Glomerular endothelial cell (primary cell): Measurements from ENCODE around the gene ALG9. TPM values are rescaled to one million over a fixed set of nuclear protein-coding genes. Genes with fewer than 3 reads are reported as not detected.
"Not testable (repeated sequence)": the region's sequence is repeated elsewhere in the genome, so short reads cannot be mapped to it uniquely, and the experiment has no call there.

ENCODE experiments used
- DNase-seq: peaks from one replicate; pipeline ENCODE4 v3.0.0-alpha.2; 2011; ENCODE audit warnings: low read depth, low spot score; ENCODE audit errors: extremely low read depth
- total RNA-seq: library from RNA; depleted of rRNA; stranded (reverse); fragments of >200 nt; gene quantifications from 2 replicates; pipeline ENCODE4 v1.2.3, GENCODE V29; 2015

ALG9 gene
- total RNA-seq, 1 donor from 2014 or later = 22.7 TPM

DNA sequence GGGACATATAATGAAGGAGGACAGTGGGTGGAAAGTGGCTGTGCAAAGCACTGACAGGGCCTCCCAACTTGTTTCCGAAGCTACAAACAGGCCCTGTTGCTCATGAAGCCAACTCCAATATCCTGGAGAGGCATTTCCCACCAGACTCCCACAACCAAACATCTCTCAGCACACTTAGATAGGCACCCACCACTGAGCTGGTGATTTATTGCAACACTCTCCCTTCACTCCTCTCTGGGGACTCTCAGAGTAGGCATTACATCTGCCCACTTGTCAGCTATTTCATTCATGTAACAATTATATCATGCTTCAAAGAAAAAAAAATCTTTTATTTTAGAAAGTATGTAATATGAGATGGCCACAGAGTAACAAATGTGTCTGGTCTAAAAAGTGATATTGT lies 73.1 kb downstream of the ALG9 start:
- DNase-seq = no peak

DNA sequence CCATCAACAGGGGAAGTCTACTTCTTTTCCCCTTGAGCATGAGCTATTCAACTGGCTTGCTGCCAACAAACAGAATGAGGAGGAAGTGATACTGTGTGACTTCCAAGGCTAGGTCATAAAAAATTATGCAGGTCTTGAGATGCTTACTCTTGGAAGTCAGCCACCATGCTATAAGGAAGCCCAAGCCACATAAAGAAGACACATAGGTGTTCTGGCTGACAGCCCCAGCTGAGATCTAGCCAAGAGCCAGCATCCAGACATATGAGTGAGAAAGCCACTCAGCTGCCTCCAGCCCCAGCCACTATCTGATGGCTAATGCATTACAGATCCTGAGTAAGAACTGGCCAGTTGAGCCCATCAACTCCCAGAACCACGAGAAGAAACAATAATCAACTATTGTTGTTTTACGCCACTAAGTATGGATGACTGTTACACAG lies 74.2 kb downstream of the ALG9 start:
- no peak for DNase-seq

DNA sequence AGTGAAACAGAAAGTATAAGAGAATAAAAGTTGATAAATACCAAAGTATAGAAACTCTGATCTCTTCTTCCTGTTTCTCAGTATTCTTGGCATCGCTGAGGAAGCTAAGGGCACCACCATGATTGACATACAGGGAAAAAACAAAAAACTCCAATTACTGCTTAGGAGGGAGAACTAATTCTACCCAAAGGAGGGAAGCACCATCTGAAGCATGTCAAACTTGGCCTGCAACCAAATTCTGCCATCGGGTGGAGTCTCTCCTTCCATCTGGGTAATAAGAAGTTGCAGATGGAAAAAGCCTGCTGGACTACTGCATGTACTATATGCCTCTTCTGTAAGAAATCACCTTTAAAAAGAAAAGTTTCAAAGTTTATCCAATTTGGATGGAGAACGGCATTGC lies 74.7 kb downstream of the ALG9 start:
- DNase-seq = no peak

DNA sequence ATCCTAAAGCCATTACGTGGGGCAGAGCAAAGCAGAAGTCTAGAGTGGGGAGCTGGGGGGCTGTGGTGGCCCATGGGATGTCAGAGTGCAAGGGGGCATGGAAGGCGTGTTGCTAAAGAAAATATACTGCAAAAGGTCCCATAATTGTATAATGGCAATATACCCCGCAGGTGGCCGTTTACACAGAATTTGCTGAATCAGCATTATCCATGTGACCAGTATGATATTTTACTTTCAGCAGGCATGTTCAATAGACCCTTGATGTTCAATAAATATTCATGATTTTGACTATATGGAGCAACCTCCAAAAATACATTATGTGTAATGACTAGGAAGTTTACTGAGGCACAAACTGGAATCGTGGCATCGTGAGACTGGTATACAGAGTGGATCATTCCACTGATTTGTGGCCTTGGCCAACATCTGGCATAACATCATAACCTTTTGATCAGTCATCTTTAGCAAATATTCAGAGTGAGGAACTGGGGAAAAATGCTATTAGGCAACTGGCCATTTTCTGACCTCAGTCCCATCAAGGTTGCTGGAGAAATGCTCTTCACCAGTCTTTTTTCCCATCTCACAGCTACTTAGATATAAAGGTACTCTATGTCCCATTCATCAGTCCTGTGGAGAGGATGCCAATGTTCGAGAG lies 75.9 kb downstream of the ALG9 start:
- DNase-seq = no peak

DNA sequence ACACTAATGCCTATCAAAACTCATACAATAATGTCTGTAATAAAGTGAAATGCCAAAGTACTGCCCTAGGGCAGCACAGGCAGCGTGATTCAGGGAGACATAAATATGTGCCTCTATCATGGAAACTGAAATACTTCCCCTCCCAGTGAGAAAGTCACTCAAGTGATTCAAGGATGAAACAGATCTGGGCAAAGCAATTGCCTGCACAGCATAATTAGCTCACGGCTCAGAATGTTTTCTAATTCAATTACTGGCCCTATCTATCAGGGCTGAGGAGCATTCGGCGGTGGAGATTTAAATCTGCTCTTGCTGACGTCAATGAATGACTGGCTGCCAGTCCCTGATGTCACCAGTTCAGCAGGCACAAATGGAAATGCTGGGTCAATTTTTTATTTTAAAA lies 77.5 kb downstream of the ALG9 start:
- DNase-seq = no peak

DNA sequence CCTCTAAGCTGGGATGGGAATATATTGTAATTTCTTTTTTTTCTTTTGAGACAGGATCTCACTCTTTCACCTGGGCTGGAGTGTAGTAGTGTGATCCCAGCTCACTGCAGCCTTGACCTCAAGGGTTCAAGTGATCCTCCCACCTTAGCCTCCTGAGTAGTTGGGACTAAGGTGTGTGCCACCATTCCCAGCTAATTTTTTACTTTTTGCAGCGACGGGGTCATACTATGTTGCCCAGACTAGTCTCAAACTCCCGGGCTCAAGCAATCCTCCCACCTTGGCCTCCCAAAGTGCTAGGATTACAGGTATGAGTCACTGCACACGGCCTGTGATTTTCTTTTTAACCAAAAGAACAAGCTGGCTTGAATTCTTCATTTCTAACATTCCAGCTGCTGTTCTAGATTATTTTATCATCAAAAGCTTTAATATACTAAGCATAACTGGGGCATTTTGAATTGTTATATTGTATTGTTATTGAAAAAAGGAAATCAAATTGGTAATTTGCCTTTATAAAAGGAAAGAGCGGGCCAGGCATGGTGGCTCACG lies 78.4 kb downstream of the ALG9 start:
- no peak for DNase-seq

DNA sequence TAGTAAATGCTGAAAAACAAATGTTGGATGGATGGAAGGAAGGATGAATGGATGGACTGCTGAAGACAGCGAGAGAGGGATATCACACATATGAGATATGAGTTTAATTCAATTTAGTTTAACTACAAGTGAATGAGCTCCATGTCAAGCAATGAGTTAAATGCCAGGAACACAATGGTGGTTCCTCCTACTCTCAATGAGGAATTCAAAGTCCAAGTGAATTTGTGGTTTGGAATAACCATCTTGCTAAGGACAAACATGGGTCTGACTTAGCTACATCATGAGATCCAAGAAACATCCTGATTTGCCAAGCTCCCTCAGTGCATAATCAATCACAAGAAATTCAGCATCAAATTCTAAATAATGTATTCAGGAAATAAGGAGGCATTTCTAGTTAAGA lies 79.1 kb downstream of the ALG9 start:
- DNase-seq = no peak

DNA sequence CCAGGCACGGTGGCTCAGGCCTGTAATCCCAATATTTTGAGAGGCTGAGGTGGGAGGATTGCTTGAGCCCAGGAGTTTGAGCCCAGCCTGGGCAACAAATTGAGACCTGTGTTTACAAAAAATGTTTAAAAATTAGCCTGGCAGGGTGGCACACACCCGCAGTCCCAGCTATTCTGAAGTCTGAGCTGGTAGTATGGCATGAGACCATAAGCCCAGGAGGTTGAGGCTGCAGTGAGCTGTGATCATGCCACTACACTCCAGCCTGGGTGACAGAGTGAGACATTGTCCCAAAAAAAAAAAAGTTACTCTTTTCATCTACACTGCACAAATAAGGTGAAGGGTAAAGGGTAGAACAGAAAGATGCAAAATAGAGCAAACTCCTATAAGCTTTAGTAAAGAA lies 82.9 kb downstream of the ALG9 start:
- no peak for DNase-seq

DNA sequence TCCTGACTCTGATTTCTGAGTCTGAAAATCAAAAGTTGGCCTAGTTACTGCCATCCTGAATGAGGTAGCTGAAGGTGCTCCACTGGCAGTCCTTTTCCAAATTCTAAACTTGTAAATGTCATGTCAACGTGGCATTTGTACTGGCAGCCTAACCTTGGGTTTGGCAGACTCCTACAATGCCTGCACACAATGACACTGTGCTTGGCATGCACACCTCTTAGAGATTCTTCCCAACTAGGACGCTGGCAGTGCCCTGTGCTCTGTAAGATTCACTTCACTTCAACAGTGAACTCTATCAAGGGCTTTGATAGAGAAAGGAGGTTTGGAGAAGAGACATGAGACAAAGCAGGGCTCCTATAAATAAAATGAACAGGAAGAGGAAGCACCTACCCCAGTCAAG lies 83.3 kb downstream of the ALG9 start:
- DNase-seq = no peak

DNA sequence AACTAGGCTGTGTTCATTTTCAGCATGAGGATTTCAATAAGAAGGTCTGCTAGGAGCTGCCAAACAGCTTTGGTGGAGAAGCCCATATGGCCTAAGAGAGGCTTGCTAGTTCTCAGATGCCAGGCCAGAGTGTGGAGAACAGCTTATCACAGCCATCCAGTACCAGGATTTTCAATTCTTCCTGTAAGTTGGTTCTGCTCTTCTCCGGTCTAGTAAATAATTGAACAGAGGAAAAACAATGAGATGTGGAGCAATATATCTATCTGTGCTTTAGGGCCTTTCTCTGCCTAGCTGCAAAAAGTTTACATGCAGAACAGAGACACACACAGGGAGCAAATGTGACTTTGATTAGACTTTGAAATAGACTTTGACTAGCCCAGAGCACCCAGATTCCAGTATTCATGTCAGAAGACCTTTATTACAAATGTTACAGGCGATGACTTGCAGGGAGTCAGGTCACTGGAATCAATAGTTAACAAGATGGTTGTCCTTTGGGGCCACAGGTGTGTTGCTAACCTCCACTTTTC lies 85.4 kb downstream of the ALG9 start:
- DNase-seq = no peak

DNA sequence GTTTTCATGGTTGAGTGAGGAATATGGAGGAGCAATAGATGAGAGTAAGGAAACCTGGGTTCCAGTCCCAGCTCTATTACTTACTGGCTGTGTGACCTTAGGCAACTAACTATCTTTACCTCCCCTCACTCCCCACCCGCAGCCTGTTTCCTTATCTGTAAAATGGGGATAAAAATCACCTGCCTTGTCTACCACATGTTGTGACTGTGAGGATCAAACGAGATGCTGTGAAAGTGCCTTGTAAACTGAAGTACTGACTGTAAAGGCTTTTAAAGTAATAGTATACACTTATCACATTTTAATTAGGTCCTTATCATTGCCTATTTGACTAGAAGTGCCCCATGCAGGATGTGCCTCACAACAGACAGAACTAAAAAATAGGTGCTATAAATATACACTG lies 86.3 kb downstream of the ALG9 start:
- no peak for DNase-seq

DNA sequence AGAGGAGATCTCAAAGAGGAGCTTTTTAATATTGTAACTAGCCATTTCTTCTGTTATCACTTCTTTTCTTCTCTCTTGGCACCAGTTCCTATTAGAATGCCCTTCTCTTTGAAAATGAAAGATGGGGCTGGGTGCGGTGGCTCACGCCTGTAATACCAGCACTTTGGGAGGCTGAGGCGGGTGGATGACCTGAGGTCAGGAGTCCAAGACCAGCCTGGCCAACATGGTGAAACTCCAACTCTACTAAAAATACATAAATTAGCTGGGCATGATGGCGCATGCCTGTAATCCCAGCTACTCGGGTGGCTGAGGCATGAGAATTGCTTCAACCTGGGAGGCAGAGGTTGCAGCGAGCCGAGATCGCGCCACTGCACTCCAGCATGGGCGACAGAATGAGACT lies 87.1 kb downstream of the ALG9 start:
- DNase-seq = not testable (repeated sequence)

DNA sequence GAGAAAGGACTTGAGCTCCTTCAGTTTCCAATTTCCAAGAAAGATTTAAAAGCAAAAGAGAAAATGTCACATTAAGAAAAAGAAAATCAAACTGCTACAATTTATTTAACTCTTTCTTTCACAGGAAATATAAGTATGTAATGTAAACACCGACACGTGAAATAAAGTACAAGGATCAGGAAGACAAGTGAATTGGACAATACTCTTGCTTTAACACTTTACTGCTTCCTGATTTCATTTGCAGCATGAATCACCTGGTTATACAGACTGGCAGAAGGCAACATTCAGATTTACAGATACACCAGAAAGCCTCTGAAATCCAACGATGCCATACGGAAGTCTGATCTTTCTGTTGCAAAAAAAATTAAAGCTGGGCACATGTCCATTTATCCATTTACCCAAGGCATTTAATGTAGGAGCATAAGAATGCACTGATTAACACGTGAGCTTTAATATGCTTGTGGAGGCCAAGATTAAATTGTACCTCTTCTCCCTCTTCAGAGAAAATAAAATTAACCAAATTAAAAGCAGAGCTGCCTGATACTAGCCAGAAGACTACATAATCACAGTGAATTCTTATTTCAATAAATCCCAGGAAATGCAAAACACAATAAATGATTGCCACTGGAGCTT lies 89.2 kb downstream of the ALG9 start:
- DNase-seq = no peak

DNA sequence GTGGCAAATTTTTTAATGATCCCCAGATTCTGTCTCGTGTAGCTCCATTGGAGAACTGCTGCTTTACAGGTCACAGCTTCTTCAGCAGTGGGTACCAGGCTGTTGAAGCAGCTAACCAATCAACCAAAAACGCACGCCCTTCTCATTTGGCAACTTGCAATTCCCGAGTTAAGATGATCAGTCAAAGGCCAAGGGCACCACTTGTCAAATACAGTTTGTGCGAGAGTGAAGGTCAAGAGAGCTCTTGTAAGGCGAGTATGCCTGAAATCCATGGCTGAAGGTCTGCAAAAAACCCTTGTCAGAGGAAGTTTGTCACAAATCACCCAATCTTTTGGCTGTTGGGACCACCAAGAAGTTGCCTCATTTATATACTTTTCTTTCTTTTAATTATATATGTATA lies 92.3 kb downstream of the ALG9 start:
- DNase-seq = no peak

DNA sequence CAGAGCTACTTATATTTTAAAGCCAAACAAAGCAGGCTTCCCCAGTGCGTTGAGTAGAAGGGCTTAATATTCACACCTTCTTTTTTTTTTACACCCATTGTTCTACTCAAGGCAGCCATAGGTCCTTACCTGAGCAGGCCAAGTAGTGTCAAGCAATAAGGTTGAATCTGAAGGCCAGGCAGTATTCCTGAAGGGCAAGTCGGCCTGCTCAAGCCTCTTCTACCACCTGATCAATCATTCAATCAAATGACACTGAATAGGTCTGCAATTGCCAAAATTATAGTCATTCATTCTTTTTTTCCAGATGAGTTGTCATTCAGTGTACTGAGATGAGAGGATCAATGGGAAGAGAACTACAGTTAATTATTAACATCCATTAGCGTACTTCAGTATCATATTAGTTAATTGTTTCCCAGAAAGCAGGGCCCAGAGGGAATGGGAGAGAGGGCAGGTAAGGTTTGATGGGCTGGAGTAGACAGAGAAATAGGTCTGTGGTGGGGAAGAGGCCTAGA lies 93.3 kb downstream of the ALG9 start:
- DNase-seq = no peak

DNA sequence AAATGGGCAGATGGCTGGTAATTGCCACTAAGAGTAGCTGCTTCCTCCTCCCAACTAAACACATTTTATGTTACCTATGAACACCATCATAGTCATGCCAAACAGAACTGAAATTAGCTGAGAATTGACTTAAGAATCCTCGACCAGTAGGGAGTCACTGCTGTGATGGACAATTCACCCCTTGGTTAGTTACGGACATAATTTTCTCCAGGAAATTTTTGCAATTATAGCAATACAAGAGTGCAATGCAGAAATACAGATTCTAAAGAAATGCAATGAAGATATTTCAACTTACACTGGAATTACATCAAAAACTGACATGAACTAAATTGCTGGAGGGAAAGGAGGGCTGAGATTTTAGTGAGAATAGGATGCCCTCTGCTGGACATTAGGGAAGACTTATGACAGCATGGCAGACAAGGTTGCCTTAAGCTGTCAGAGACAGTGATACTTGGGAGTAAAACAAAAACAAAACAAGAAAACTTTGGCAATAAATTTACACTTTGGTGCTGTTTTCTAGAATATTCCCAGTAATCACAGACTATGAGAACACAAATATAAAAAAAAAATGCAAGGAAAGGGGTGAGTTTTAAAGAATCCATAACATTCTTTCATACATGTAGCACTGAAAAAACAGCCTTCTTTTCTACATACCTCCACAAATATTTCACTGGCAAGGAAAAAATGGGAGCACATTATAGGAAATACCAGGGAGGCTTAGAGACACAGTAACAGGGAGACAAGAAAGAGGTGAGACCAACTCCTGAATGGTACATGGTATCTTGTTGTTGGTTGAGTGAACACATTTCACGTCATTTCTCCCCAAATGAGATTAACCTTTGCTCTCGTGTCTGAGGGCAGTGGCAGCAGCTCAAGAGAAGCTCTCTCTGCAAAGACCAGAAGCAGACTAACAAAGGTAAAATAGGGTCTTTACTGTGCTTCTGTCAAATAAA lies 94.0 kb downstream of the ALG9 start:
- DNase-seq = no peak

DNA sequence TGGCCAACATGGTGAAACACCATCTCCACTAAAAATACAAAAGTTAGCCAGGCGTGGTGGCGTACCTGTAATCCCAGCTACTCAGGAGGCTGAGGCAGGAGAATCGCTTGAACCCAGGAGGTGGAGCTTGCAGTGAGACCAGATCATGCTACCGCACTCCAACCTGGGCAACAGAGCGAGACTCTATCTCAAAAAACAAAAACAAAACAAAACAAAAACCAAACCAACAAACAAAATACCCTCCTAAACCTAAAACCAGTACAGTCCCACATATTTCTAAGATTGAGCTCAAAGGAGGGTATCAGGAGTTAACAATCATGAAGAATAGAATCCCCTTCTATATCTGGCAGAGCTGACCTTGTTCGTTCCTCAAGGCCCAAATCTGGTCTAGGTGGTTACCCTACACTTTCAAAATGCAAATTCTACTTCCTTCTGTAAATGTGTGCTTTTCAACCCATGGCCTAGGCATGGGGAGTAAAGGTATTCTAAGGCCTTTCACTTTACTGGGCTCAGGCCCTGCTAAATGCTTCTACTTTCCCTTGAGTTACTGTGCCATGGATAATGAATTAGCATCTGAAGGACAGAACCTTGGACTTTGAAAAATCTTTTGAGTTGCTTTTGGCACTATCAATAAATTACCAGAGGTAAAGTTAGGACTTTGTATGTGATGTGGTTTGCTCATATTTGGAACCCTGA lies 94.8 kb downstream of the ALG9 start:
- DNase-seq = no peak

DNA sequence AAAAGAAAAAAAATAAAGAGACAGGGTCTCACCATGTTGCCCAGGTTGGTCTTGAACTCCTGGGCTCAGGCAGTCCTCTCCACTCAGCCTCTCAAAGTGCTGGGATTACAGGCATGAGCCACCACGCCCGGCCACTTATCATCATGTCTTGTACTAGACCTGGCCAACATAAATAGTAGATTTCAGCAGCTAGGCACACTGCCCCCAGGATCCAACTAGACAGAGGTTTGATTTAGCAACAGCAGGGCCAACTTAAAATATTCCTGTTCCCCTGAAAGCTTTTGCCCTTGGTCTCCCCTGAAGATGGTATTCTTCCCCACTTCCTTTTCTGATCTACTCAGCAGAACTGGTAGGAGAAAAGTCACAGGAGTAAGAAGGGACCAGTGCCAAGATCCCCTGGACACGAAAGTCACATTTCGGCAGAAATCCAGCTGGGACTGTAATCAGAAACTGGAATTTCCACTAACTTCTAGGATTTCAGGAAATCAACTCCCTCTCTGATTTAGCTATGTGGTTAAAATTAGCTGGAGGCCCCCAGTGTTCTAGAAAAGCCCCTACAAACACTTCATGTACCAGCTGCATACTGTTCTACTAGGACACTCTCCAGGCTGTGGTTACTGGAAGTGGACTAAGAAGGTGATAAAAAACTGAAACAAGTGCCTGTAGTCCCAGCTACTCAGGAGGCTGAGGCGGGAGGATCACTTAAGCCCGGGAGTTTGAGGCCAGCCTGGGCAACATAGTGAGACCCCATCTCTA lies 96.2 kb downstream of the ALG9 start:
- DNase-seq = no peak

DNA sequence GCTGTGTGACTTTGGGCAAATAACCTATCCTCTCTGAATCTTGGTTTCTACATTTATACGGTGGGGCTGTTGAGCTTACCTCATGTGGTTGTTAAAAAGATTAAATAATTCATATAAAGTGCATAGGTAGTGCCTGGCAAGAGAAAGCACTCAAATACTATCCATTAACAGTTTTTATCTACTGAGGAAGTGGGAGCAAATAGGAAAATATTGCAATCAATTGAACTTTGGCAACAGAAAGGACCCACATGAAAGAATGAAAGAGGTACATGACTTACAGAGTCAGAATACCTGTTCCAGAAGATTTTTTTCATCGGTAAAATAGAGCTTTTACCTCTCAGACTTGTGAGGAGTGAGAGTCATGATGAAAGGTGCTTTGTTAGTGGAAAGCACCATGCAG lies 98.8 kb downstream of the ALG9 start:
- no peak for DNase-seq

DNA sequence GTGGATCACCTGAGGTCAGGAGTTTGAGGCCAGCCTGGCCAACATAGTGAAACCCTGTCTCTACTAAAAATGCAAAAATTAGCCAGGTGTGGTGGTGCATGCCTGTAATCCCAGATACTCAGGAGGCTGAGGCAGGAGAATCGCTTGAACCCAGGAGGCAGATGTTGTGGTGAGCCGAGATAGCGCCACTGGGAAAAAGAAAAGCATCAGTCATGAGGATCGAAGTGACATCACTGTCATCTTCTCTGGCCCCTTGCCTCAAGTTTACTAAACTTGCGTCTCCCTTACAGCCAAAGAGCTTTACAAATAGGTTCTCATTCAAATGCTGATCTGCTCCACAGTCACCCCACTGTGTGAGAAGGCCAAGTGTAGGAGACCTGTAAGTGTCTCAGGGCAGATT lies 100.2 kb downstream of the ALG9 start:
- not testable (repeated sequence) for DNase-seq
